GM19025 (cell line): Measurements from ENCODE around the gene PFKFB3.
"Not testable (repeated sequence)": the region's sequence is repeated elsewhere in the genome, so short reads cannot be mapped to it uniquely, and the experiment has no call there.

ENCODE experiments used
- ATAC-seq: cut with Tn5 transposase; IDR thresholded peaks from one replicate; pipeline ENCODE4 v1.9.1; 2021; ENCODE audit warnings: mild to moderate bottlenecking, low read depth, moderate library complexity; ENCODE audit not compliant: unreplicated experiment

Gene PFKFB3

DNA sequence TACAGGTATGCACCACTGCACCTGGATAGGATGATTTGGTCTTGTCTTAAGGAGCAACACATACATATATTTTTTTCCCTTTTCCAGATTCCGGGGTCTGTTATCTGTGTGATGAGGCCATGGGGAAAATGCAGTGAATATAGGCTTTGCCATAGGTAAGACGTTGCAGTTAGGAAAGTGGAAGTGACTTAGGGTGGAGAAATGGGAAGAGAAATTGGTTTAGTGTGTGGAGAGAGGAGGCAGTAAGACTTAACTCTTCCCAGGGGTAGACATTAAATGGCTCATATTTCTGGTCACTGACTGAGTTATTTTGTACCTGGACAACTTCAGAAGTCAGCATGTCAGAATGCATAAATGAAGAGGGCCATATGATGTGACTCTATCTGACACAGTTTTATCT lies 66.7 kb downstream of the PFKFB3 start:
- ATAC-seq, result no peak

- peak; percentile 46 for ATAC-seq
Measured at GRCh38 chr10:6269953-6270867, 67.5 kb downstream of the PFKFB3 start.

- ATAC-seq, result no peak
Measured at GRCh38 chr10:6270951-6271350, 68.2 kb downstream of the PFKFB3 start.

DNA sequence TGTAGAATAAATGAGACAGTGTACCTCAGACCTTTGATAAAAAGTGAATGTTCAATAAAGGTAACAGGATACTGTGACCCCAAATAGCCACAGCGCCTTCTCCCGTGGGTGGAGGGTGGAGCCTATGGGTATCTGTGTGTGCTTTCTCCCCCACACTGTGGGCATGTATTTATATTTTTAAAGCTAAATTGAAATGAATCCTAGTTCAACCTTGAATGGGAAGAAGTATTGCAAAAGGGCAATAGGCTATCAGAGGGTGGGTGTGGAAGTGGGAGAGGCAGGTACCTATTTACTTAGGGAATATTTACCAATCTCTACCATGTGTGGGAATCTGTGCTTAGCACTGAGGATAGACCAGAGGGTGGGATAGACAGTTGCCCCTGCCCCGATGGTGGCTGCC lies 68.9 kb downstream of the PFKFB3 start:
- no peak for ATAC-seq

DNA sequence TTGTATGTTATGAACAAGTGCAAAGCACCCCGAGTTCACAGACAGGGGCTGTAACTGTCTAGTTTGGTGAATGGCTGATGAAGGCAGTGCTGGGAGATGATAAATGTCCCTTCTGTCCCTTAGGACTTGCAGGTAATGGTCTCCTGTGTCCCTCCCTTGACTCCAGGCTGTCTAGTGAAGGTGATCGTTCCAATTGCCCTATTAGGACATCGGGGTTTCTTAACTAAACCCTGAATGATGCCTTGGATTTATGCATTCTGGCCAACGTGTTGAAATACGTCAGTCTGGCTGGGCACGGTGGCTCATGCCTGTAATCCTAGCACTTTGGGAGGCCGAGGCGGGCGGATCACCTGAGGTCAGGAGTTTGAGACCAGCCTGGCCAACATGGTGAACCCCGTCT lies 69.4 kb downstream of the PFKFB3 start:
- no peak for ATAC-seq

GRCh38 chr10:6273351-6273750 lies 70.6 kb downstream of the PFKFB3 start:
- no peak for ATAC-seq

DNA sequence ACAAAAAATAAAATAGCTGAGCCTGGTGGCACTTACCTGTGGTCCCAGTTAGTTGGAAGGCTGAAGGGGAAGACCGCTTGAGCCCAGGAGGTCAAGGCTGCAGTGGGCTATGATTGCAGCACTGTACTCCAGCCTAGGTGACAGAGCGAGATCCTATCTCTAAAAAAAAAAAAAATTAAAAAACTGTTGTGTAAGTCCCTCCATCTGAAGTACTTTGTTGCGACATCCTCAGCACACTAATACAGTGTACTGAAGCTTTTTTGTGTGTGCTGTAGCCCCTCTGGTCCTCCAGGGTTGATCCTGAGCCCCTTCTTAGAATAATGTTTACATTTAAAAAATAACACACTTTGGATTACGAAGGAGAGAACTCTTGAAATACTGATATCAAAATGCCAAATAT lies 71.3 kb downstream of the PFKFB3 start:
- no peak for ATAC-seq

- ATAC-seq, result no peak
Measured at GRCh38 chr10:6274484-6274883, 71.8 kb downstream of the PFKFB3 start.

GRCh38 chr10:6275022-6275997 lies 72.6 kb downstream of the PFKFB3 start:
- peak; percentile 76 for ATAC-seq

GRCh38 chr10:6276356-6276755 lies 73.6 kb downstream of the PFKFB3 start:
- no peak for ATAC-seq

DNA sequence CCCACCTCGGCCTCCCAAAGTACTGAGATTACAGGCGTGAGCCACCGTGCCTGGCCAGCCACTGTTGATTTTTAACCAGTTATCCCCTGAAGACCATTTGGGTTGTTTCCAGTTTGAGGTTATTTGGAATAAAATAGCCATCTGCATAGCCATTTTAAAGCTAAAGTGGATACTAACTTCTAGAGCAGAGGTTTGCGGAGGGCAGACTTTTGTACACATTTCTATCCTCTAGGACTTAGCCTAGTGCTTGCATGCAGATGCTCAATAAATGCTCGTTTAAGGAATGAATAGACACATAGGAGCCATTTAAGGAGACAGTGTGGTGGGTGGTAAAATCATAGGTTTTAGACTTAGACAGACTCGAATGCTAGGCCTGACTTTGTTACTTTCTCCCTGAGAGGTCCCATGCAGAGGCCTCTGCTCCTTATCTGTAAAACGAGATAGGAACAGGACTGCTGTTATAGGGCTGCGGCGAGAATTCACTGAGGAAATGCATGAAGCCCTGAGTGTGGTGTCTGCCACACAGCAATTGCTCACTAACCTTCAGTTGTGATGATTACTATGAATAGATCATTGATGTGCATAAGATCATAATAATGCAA lies 75.9 kb downstream of the PFKFB3 start:
- ATAC-seq, result no peak

- ATAC-seq, result no peak
Measured at GRCh38 chr10:6279540-6280267, 77.0 kb downstream of the PFKFB3 start.

- no peak for ATAC-seq
Measured at GRCh38 chr10:6280291-6280690, 77.6 kb downstream of the PFKFB3 start.

DNA sequence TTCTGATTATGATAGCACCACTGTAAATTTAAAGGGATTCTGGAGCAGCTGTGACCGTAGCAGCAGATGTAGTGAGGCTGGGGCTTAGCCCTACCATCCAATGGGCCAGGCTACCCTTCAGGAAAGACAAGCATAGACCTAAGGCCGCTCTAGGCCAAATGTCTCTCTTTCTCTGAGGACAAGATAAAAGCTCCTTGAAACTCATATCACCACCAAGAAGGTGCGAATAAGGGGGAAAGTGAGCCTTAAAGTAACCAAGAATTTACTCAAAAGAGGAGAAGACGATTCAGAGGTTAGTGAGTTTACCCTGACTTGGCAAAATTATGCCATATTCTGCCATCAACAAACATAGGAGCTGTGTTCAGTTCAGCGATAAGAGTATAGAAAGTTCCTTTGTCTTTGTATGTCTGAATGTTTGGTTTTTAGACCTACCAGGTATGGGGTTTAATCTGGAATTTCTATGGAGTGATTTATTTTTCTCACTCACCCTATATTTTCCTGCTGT lies 79.8 kb downstream of the PFKFB3 start:
- ATAC-seq, result no peak

- no peak for ATAC-seq
Measured at GRCh38 chr10:6283655-6284054, 80.9 kb downstream of the PFKFB3 start.

DNA sequence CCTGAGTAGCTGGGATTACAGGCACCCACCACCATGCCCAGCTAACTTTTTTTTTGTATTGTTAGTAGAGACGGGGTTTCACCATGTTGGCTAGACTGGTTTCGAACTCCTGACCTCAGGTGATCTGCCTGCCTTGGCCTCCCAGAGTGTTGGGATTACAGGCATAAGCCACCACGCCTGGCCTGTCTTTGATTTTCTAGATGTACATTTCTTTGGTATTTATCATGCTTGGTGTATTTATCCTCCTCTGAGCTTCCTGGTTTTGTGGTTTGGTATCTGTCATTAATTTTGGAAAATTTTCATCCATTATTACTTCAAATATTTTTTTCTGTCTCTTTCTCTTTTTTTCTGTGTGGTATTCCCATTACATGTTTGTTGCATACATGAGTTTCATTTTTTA lies 87.9 kb downstream of the PFKFB3 start:
- not testable (repeated sequence) for ATAC-seq

DNA sequence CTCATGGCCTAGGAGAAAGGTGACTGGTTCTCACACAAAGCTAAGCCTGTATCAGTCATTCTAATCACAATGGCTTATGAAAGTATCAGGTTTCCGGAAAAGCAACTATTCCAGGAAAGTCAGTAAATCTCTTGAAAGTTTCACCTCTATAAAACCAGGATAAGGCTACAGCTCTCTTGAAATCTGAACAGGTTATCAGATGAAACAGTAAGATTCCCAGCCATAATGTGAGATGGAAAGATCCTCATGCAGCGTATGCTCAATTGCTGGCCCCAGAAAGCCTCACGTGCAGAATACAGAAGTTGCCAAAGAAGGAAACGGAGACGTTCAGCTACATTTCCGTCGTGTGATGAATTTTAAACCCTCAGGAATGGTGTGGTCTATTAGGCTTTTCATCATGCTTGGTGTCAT lies 90.0 kb downstream of the PFKFB3 start:
- no peak for ATAC-seq

- ATAC-seq, result not testable (repeated sequence)
Measured at GRCh38 chr10:6296425-6296824, 93.7 kb downstream of the PFKFB3 start.

- ATAC-seq, result no peak
Measured at GRCh38 chr10:6296828-6297251, 94.1 kb downstream of the PFKFB3 start.

GRCh38 chr10:6297522-6297921 lies 94.8 kb downstream of the PFKFB3 start:
- ATAC-seq, result no peak
